GM19351 (cell line): ENCODE data around the gene DNMT1.
"Not testable (repeated sequence)": the region's sequence is repeated elsewhere in the genome, so short reads cannot be mapped to it uniquely, and the experiment has no call there.

Source experiments
- ATAC-seq: cut with Tn5 transposase; IDR thresholded peaks from one replicate; pipeline ENCODE4 v1.9.1; 2021; ENCODE audit warnings: mild to moderate bottlenecking, moderate library complexity; ENCODE audit not compliant: unreplicated experiment

The DNMT1 gene

GRCh38 chr19:10184636-10185035 is 10.1 kb downstream of the DNMT1 start:
- ATAC-seq = no peak

GRCh38 chr19:10183926-10184325 is 10.8 kb downstream of the DNMT1 start:
- ATAC-seq = no peak

GRCh38 chr19:10182847-10183246 is 11.9 kb downstream of the DNMT1 start:
- no peak for ATAC-seq

GRCh38 chr19:10182076-10182475 is 12.7 kb downstream of the DNMT1 start:
- ATAC-seq = no peak

GRCh38 chr19:10180459-10180858 is 14.3 kb downstream of the DNMT1 start:
- no peak for ATAC-seq

GRCh38 chr19:10180024-10180423 is 14.7 kb downstream of the DNMT1 start:
- ATAC-seq = not testable (repeated sequence)

- ATAC-seq = no peak
These were observed 21.2 kb downstream of the DNMT1 start for GRCh38 chr19:10173527-10173926.

- ATAC-seq = no peak
These were observed 26.3 kb downstream of the DNMT1 start for GRCh38 chr19:10168386-10168948.

- no peak for ATAC-seq
These were observed 27.3 kb downstream of the DNMT1 start for GRCh38 chr19:10167459-10167858.

- ATAC-seq = not testable (repeated sequence)
These were observed 28.3 kb downstream of the DNMT1 start for GRCh38 chr19:10166501-10166900.

- ATAC-seq = no peak
These were observed 28.7 kb downstream of the DNMT1 start for GRCh38 chr19:10166046-10166445.

GRCh38 chr19:10163536-10163935 is 31.2 kb downstream of the DNMT1 start:
- ATAC-seq = no peak

- ATAC-seq = no peak
These were observed 35.1 kb downstream of the DNMT1 start for GRCh38 chr19:10159610-10160009.

- ATAC-seq = no peak
These were observed 36.3 kb downstream of the DNMT1 start for GRCh38 chr19:10158485-10158884.

GRCh38 chr19:10158071-10158470 is 36.7 kb downstream of the DNMT1 start:
- no peak for ATAC-seq

- no peak for ATAC-seq
These were observed 38.9 kb downstream of the DNMT1 start for GRCh38 chr19:10155839-10156238.

- ATAC-seq = no peak
These were observed 42.7 kb downstream of the DNMT1 start for GRCh38 chr19:10152100-10152499.

GRCh38 chr19:10151521-10151920 is 43.2 kb downstream of the DNMT1 start:
- ATAC-seq = no peak

GRCh38 chr19:10149427-10149826 is 45.3 kb downstream of the DNMT1 start:
- no peak for ATAC-seq

- no peak for ATAC-seq
These were observed 48.6 kb downstream of the DNMT1 start for GRCh38 chr19:10146142-10146541.

GRCh38 chr19:10145031-10145430 is 49.7 kb downstream of the DNMT1 start:
- no peak for ATAC-seq

GRCh38 chr19:10144361-10144760 is 50.4 kb downstream of the DNMT1 start:
- ATAC-seq = no peak

- no peak for ATAC-seq
These were observed 51.1 kb downstream of the DNMT1 start for GRCh38 chr19:10143681-10144080.
